Endometrial microvascular endothelial cells (primary cell): ENCODE measurements around the gene SPRR2E. TPM values are rescaled to one million over a fixed set of nuclear protein-coding genes. Genes with fewer than 3 reads are reported as not detected.
"Not testable (repeated sequence)": the region's sequence is repeated elsewhere in the genome, so short reads cannot be mapped to it uniquely, and the experiment has no call there.

Experiments used
- in situ Hi-C: cut with HindIII; loops from 2 replicates; pipeline ENCODE4 v1.10.0; 2017; ENCODE audit warnings: low sequenced_read_pairs, low pct_unique_long_range_greater_than_20kb; ENCODE audit errors: inconsistent ontology term
- total RNA-seq: library from RNA; depleted of rRNA; stranded (reverse); fragments of >200 nt; gene quantifications from one replicate; pipeline ENCODE4 v1.2.3, GENCODE V29; 2015; ENCODE audit errors: inconsistent ontology term

The SPRR2E gene
- not detected for total RNA-seq

- in situ Hi-C loops: no loop called here
Measured at GRCh38 chr1:153094426-153094825, at the start of gene SPRR2E. Gene SPRR2E, minus strand, starts transcription at chr1:153094526. Its CDS starts 775 bp downstream, at chr1:153093751.

- in situ Hi-C loops: no loop called here
Measured at GRCh38 chr1:153141377-153141776, 47.1 kb upstream of the SPRR2E start.

- in situ Hi-C loops: no loop called here
Measured at GRCh38 chr1:153140484-153140883, 46.2 kb upstream of the SPRR2E start.

- in situ Hi-C loops: no loop called here
Measured at GRCh38 chr1:153133743-153134142, 39.4 kb upstream of the SPRR2E start.

- in situ Hi-C loops: no loop called here
Measured at GRCh38 chr1:153133267-153133666, 38.9 kb upstream of the SPRR2E start.

- in situ Hi-C loops: not testable (repeated sequence)
Measured at GRCh38 chr1:153128688-153129087, 34.4 kb upstream of the SPRR2E start.

GRCh38 chr1:153127296-153127695, 33.0 kb upstream of the SPRR2E start:
- in situ Hi-C loops: no loop called here

- in situ Hi-C loops: no loop called here
Measured at GRCh38 chr1:153125536-153125935, 31.2 kb upstream of the SPRR2E start.

- in situ Hi-C loops: not testable (repeated sequence)
Measured at GRCh38 chr1:153123793-153124192, 29.5 kb upstream of the SPRR2E start.

- in situ Hi-C loops: no loop called here
Measured at GRCh38 chr1:153122831-153123421, 28.6 kb upstream of the SPRR2E start.

- in situ Hi-C loops: no loop called here
Measured at GRCh38 chr1:153120945-153121344, 26.6 kb upstream of the SPRR2E start.

GRCh38 chr1:153119491-153119971, 25.2 kb upstream of the SPRR2E start:
- in situ Hi-C loops: no loop called here

- in situ Hi-C loops: not testable (repeated sequence)
Measured at GRCh38 chr1:153115264-153115663, 20.9 kb upstream of the SPRR2E start.

GRCh38 chr1:153113416-153113815, 19.1 kb upstream of the SPRR2E start, which contains the start of gene SPRR2F:
Gene SPRR2F, minus strand, starts transcription at chr1:153113516. Its CDS starts 783 bp downstream, at chr1:153112733.
- in situ Hi-C loops: no loop called here

GRCh38 chr1:153112454-153112853, 18.1 kb upstream of the SPRR2E start:
- in situ Hi-C loops: not testable (repeated sequence)

GRCh38 chr1:153100245-153100644, 5.9 kb upstream of the SPRR2E start:
- in situ Hi-C loops: no loop called here

- in situ Hi-C loops: no loop called here
Measured at GRCh38 chr1:153099461-153100045, 5.2 kb upstream of the SPRR2E start.

GRCh38 chr1:153095764-153096163, 1.4 kb upstream of the SPRR2E start:
- in situ Hi-C loops: no loop called here

GRCh38 chr1:153087652-153088051, 6.7 kb downstream of the SPRR2E start:
- in situ Hi-C loops: no loop called here

- in situ Hi-C loops: no loop called here
Measured at GRCh38 chr1:153081736-153082135, 12.6 kb downstream of the SPRR2E start.
